H9 (cell line): ENCODE data around the gene IMMP2L. TPM values are rescaled to one million over a fixed set of nuclear protein-coding genes. Genes with fewer than 3 reads are reported as not detected.

ENCODE experiments used
- DNase-seq: peaks from one replicate; pipeline ENCODE4 v3.0.0-alpha.2; 2017
- H2AFZ ChIP-seq: one replicate; pipeline ENCODE4 v1.6.1; 2013; ENCODE audit warnings: mild to moderate bottlenecking, low read length, control low read depth, moderate library complexity
- H2AK5ac ChIP-seq: 2 replicates; pipeline ENCODE4 v1.6.1; 2013; ENCODE audit warnings: low read length, control low read depth, mixed read lengths; ENCODE audit not compliant: insufficient read length
- H2BK120ac ChIP-seq: one replicate; pipeline ENCODE4 v1.6.1; 2013; ENCODE audit warnings: low read depth, mild to moderate bottlenecking, low read length, control low read depth, inconsistent platforms; ENCODE audit not compliant: poor library complexity, severe bottlenecking
- H2BK12ac ChIP-seq: 2 replicates; pipeline ENCODE4 v1.6.1; 2013; ENCODE audit warnings: low read length, control low read depth, mixed read lengths, low read depth; ENCODE audit not compliant: insufficient read length
- H2BK15ac ChIP-seq: 2 replicates; pipeline ENCODE4 v1.6.1; 2013; ENCODE audit warnings: low read depth, low read length, control low read depth
- H2BK20ac ChIP-seq: one replicate; pipeline ENCODE4 v1.6.1; 2013; ENCODE audit warnings: low read depth, mild to moderate bottlenecking, low read length, control low read depth, inconsistent platforms; ENCODE audit not compliant: poor library complexity, severe bottlenecking
- H2BK5ac ChIP-seq: 2 replicates; pipeline ENCODE4 v1.6.1; 2013; ENCODE audit warnings: low read length, control low read depth, mixed read lengths; ENCODE audit not compliant: insufficient read length
- H3K14ac ChIP-seq: 2 replicates; pipeline ENCODE4 v1.6.1; 2013; ENCODE audit warnings: low read length, control low read depth; ENCODE audit not compliant: insufficient read depth
- H3K18ac ChIP-seq: 2 replicates; pipeline ENCODE4 v1.6.1; 2013; ENCODE audit warnings: low read depth, mild to moderate bottlenecking, mixed read lengths, low read length, control low read depth; ENCODE audit not compliant: insufficient read length
- H3K23ac ChIP-seq: 2 replicates; pipeline ENCODE4 v1.6.1; 2013; ENCODE audit warnings: low read length, control low read depth, mixed read lengths, low read depth; ENCODE audit not compliant: insufficient read length
- H3K23me2 ChIP-seq: 2 replicates; pipeline ENCODE4 v1.6.1; 2013; ENCODE audit warnings: low read depth, mild to moderate bottlenecking, mixed read lengths, low read length, control low read depth; ENCODE audit not compliant: insufficient read length, poor library complexity, severe bottlenecking
- H3K27ac ChIP-seq: 2 replicates; pipeline ENCODE4 v1.5.1; 2013; ENCODE audit warnings: low read length, control low read depth, mixed read lengths, low read depth; ENCODE audit not compliant: insufficient read length
- H3K27me3 ChIP-seq: 2 replicates; pipeline ENCODE4 v1.6.1; 2013; ENCODE audit warnings: low read length, control low read depth, inconsistent platforms; ENCODE audit not compliant: insufficient read depth
- H3K4ac ChIP-seq: 2 replicates; pipeline ENCODE4 v1.6.1; 2013; ENCODE audit warnings: low read depth, mild to moderate bottlenecking, control low read depth, inconsistent platforms, low read length, moderate library complexity
- H3K4me1 ChIP-seq: 2 replicates; pipeline ENCODE4 v1.6.1; 2013; ENCODE audit warnings: low read length, control low read depth, inconsistent platforms; ENCODE audit not compliant: insufficient read depth
- H3K4me2 ChIP-seq: 2 replicates; pipeline ENCODE4 v1.6.1; 2013; ENCODE audit warnings: low read length, control low read depth, mixed read lengths; ENCODE audit not compliant: insufficient read length, insufficient read depth
- H3K56ac ChIP-seq: 2 replicates; pipeline ENCODE4 v1.6.1; 2013; ENCODE audit warnings: low read depth, mild to moderate bottlenecking, mixed read lengths, low read length, control low read depth; ENCODE audit not compliant: insufficient read length
- H3K79me1 ChIP-seq: 2 replicates; pipeline ENCODE4 v1.6.1; 2013; ENCODE audit warnings: low read depth, mild to moderate bottlenecking, moderate library complexity, low read length, control low read depth, inconsistent platforms; ENCODE audit not compliant: insufficient read depth, poor library complexity, severe bottlenecking
- H3K79me2 ChIP-seq: 2 replicates; pipeline ENCODE4 v1.6.1; 2013; ENCODE audit warnings: low read length, control low read depth, inconsistent platforms; ENCODE audit not compliant: insufficient read depth
- H3K9ac ChIP-seq: 2 replicates; pipeline ENCODE4 v1.6.1; 2013; ENCODE audit warnings: low read length, control low read depth, mixed read lengths; ENCODE audit not compliant: insufficient read length; ENCODE audit errors: extremely low read depth
- H3K9me3 ChIP-seq: one replicate; pipeline ENCODE4 v1.6.1; 2013; ENCODE audit warnings: low read depth, low read length, inconsistent platforms; ENCODE audit not compliant: control insufficient read depth
- H3T11ph ChIP-seq: one replicate; pipeline ENCODE4 v1.6.1; 2013; ENCODE audit warnings: mild to moderate bottlenecking, low read length, control low read depth, inconsistent platforms
- H4K20me1 ChIP-seq: one replicate; pipeline ENCODE4 v1.6.1; 2013; ENCODE audit not compliant: control insufficient read depth, insufficient read length, insufficient read depth
- H4K5ac ChIP-seq: 2 replicates; pipeline ENCODE4 v1.6.1; 2013; ENCODE audit warnings: low read depth, mild to moderate bottlenecking, mixed read lengths, low read length, control low read depth; ENCODE audit not compliant: insufficient read length
- H4K8ac ChIP-seq: replicated peaks from 2 replicates; pipeline ENCODE4 v1.6.1; 2013; ENCODE audit warnings: low read length, control low read depth, mixed read lengths, low read depth; ENCODE audit not compliant: insufficient read length
- H4K91ac ChIP-seq: 2 replicates; pipeline ENCODE4 v1.6.1; 2013; ENCODE audit warnings: low read depth, mild to moderate bottlenecking, moderate library complexity, mixed read lengths, low read length, control low read depth; ENCODE audit not compliant: insufficient read length
- H3K27ac Mint-ChIP-seq, 3 experiments: 2 replicates in 2 of 3; 3 replicates in 1 of 3; pipeline ENCODE4 v1.8.0; 2020 to 2021; ENCODE audit warnings: mixed read lengths in 3 of 3, mild to moderate bottlenecking in 1 of 3, moderate library complexity in 1 of 3
- H3K27me3 Mint-ChIP-seq: 2 replicates; pipeline ENCODE4 v1.8.0; 2021; ENCODE audit warnings: low read depth, mild to moderate bottlenecking, moderate library complexity, mixed read lengths
- H3K36me3 Mint-ChIP-seq, 3 experiments: 2 replicates in 2 of 3; 3 replicates in 1 of 3; pipeline ENCODE4 v1.8.0; 2020 to 2021; ENCODE audit warnings: low read depth in 3 of 3, mixed read lengths in 3 of 3; ENCODE audit not compliant: insufficient read depth in 1 of 3
- H3K4me1 Mint-ChIP-seq, 2 experiments: 2 replicates each; pipeline ENCODE4 v1.8.0; 2020; ENCODE audit warnings: mixed read lengths in 2 of 2
- H3K4me3 Mint-ChIP-seq, 2 experiments: 2 replicates in 1 of 2; 3 replicates in 1 of 2; pipeline ENCODE4 v1.8.0; 2020 to 2021; ENCODE audit warnings: mild to moderate bottlenecking in 2 of 2, mixed read lengths in 2 of 2, moderate library complexity in 1 of 2
- H3K9me3 Mint-ChIP-seq, 2 experiments: 2 replicates in 1 of 2; 3 replicates in 1 of 2; pipeline ENCODE4 v1.8.0; 2020; ENCODE audit warnings: mild to moderate bottlenecking in 2 of 2, mixed read lengths in 2 of 2, moderate library complexity in 1 of 2
- WGBS: extraction: QIAGEN DNeasy Blood & Tissue Kit; methylation state at CpG from one replicate; pipeline ENCODE4 v1.1.7; 2013; ENCODE audit warnings: missing lambda C conversion rate, low lambda C conversion rate, mixed read lengths; ENCODE audit not compliant: insufficient read length; ENCODE audit errors: extremely low coverage; 5-methylcytosine and 5-hydroxymethylcytosine counted together
- total RNA-seq: library from RNA; stranded (reverse); gene quantifications from 2 replicates; pipeline ENCODE4 v1.2.1, GENCODE V29; 2021
- TF ChIP-seq, protein P1 (sequence below): fragments of 200-600 bp; sonication (generic); conservative IDR thresholded peaks from 3 replicates; pipeline ENCODE4 v1.8.0; 2021; ENCODE audit warnings: antibody characterized with exemption, mild to moderate bottlenecking

The IMMP2L gene
- total RNA-seq, 1 experiment from 2014 or later, result 14.7 TPM

- no peaks in the 10 kb centered on the region for H3K4me1 ChIP-seq
- H2AFZ ChIP-seq, result no peak overlapping the region
- peaks cover 0 to 4% of the 10 kb centered on the region in 2 experiments; a peak in 1 of 5 replicates for H3K9me3 Mint-ChIP-seq
- WGBS, result no CpG with 5 or more reads among the region's 3 CpGs
- no peak overlapping the region for H2BK15ac ChIP-seq
- H2BK120ac ChIP-seq, result no peak overlapping the region
- no peaks in the 10 kb centered on the region for H3K27me3 Mint-ChIP-seq
- H4K20me1 ChIP-seq, result no peaks in the 10 kb centered on the region
- no peaks in the 10 kb centered on the region for H3K23me2 ChIP-seq
- no peak overlapping the region for H3K14ac ChIP-seq
- no peak overlapping the region for H3K4me3 Mint-ChIP-seq
- no peaks in the 10 kb centered on the region for H3K27me3 ChIP-seq
- H2BK20ac ChIP-seq, result no peak overlapping the region
- TF ChIP-seq, protein P1, sequence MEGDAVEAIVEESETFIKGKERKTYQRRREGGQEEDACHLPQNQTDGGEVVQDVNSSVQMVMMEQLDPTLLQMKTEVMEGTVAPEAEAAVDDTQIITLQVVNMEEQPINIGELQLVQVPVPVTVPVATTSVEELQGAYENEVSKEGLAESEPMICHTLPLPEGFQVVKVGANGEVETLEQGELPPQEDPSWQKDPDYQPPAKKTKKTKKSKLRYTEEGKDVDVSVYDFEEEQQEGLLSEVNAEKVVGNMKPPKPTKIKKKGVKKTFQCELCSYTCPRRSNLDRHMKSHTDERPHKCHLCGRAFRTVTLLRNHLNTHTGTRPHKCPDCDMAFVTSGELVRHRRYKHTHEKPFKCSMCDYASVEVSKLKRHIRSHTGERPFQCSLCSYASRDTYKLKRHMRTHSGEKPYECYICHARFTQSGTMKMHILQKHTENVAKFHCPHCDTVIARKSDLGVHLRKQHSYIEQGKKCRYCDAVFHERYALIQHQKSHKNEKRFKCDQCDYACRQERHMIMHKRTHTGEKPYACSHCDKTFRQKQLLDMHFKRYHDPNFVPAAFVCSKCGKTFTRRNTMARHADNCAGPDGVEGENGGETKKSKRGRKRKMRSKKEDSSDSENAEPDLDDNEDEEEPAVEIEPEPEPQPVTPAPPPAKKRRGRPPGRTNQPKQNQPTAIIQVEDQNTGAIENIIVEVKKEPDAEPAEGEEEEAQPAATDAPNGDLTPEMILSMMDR, result no peak
- no peak overlapping the region for H3T11ph ChIP-seq
- H3K27ac ChIP-seq, result no peak overlapping the region
- no peak overlapping the region for H3K18ac ChIP-seq
- H3K9me3 ChIP-seq, result no peaks in the 10 kb centered on the region
- no peak for DNase-seq
- H3K56ac ChIP-seq, result no peak overlapping the region
- H3K36me3 Mint-ChIP-seq, result no peaks in the 10 kb centered on the region; a peak in 1 of 7 replicates
- no peak overlapping the region for H3K4ac ChIP-seq
- no peak overlapping the region for H4K8ac ChIP-seq
- no peaks in the 10 kb centered on the region for H3K79me1 ChIP-seq
- H3K4me1 Mint-ChIP-seq, result peaks cover 3 to 5% of the 10 kb centered on the region in 2 experiments; a peak in 2 of 4 replicates
- H3K9ac ChIP-seq, result no peak overlapping the region
- H3K79me2 ChIP-seq, result no peaks in the 10 kb centered on the region
- H4K91ac ChIP-seq, result no peak overlapping the region
- no peak overlapping the region for H2BK5ac ChIP-seq
- no peak overlapping the region for H2BK12ac ChIP-seq
- H4K5ac ChIP-seq, result no peak overlapping the region
- no peak overlapping the region for H3K4me2 ChIP-seq
- H3K23ac ChIP-seq, result no peak overlapping the region
- H2AK5ac ChIP-seq, result no peak overlapping the region
- no peak overlapping the region for H3K27ac Mint-ChIP-seq
Measured at GRCh38 chr7:110831419-110831818, 730.9 kb downstream of the IMMP2L start.
